Gastrocnemius medialis (tissue), 4 donors: ENCODE results near the gene COL6A3.
"Not testable (repeated sequence)": the region's sequence is repeated elsewhere in the genome, so short reads cannot be mapped to it uniquely, and the experiment has no call there.

ENCODE experiments used
- POLR2A ChIP-seq, 2 donors: fragments of 450-650 bp; IDR thresholded peaks; one replicate each; pipeline ENCODE4 v1.6.1; 2017; ENCODE audit warnings: antibody characterized with exemption in 2 of 2, mild to moderate bottlenecking in 2 of 2, moderate library complexity in 2 of 2
- TF ChIP-seq, protein P1 (sequence below), 5 experiments: fragments of 450-650 bp in 3 of 5; fragments of 200-600 bp in 2 of 5; sonication (generic) in 2 of 5; IDR thresholded peaks in 4 of 5; conservative IDR thresholded peaks in 1 of 5; 1 replicate in 4 of 5; 2 replicates in 1 of 5; pipeline ENCODE4 v1.5.1; 2016 to 2019; ENCODE audit warnings: antibody characterized with exemption in 5 of 5, mild to moderate bottlenecking in 3 of 5, moderate library complexity in 3 of 5

DNA sequence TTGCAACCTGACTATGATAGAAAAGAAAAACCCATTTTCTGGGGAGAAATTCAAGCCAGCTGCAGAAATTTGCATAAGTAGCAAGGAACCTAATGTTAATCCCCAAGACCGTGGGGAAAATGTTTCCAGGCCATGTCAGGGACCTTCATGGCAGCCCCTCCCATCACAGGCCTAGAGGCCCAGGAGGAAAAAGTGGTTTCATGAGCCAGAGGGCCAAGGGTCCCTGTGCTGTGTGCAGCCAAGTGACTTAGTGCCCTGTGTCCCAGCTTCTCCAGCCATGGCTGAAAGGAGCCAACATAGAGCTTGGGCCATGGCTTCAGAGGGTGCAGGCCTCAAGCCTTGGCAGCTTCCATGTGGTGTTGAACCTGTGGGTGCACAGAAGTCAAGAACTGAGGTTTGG, 110.7 kb downstream of the COL6A3 start:
- TF ChIP-seq, protein P1, sequence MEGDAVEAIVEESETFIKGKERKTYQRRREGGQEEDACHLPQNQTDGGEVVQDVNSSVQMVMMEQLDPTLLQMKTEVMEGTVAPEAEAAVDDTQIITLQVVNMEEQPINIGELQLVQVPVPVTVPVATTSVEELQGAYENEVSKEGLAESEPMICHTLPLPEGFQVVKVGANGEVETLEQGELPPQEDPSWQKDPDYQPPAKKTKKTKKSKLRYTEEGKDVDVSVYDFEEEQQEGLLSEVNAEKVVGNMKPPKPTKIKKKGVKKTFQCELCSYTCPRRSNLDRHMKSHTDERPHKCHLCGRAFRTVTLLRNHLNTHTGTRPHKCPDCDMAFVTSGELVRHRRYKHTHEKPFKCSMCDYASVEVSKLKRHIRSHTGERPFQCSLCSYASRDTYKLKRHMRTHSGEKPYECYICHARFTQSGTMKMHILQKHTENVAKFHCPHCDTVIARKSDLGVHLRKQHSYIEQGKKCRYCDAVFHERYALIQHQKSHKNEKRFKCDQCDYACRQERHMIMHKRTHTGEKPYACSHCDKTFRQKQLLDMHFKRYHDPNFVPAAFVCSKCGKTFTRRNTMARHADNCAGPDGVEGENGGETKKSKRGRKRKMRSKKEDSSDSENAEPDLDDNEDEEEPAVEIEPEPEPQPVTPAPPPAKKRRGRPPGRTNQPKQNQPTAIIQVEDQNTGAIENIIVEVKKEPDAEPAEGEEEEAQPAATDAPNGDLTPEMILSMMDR (IDR thresholded peaks at IDR 0.05 in 4 of 5, conservative IDR thresholded peaks at IDR 0.05 in 1 of 5), result not testable (repeated sequence)
- not testable (repeated sequence) for TF ChIP-seq POLR2A (IDR thresholded peaks at IDR 0.05)
